Hepatic stellate cell (primary cell): ENCODE measurements around the gene CATSPERE.
"Not testable (repeated sequence)": the region's sequence is repeated elsewhere in the genome, so short reads cannot be mapped to it uniquely, and the experiment has no call there.

Experiments used
- DNase-seq: peaks from one replicate; pipeline ENCODE4 v3.0.0; 2011; ENCODE audit warnings: low spot score

Gene CATSPERE

GRCh38 chr1:244448279-244449036, 12.6 kb upstream of the CATSPERE start:
- peak; percentile 34 for DNase-seq

GRCh38 chr1:244449936-244450508, 11.1 kb upstream of the CATSPERE start:
- no peak for DNase-seq

- peak; percentile 50 for DNase-seq
Measured at GRCh38 chr1:244450597-244451538, 10.2 kb upstream of the CATSPERE start.

GRCh38 chr1:244451539-244451950, 9.5 kb upstream of the CATSPERE start, which contains the start of gene ADSS2:
Gene ADSS2, minus strand, starts transcription at chr1:244451909. Its CDS starts 92 bp downstream, at chr1:244451817.
- no peak for DNase-seq

GRCh38 chr1:244451951-244452795, 8.9 kb upstream of the CATSPERE start:
- peak; percentile 94 for DNase-seq

GRCh38 chr1:244454412-244454811, 6.7 kb upstream of the CATSPERE start:
- DNase-seq = no peak

- no peak for DNase-seq
Measured at GRCh38 chr1:244456586-244456985, 4.5 kb upstream of the CATSPERE start.

- DNase-seq = no peak
Measured at GRCh38 chr1:244458781-244459180, 2.3 kb upstream of the CATSPERE start.

- no peak for DNase-seq
Measured at GRCh38 chr1:244460197-244460596, 876 bp upstream of the CATSPERE start.

- no peak for DNase-seq
Measured at GRCh38 chr1:244466724-244467123, 5.7 kb downstream of the CATSPERE start.

- no peak for DNase-seq
Measured at GRCh38 chr1:244473059-244473605, 12.1 kb downstream of the CATSPERE start.

- DNase-seq = not testable (repeated sequence)
Measured at GRCh38 chr1:244484971-244485370, 23.9 kb downstream of the CATSPERE start.

- no peak for DNase-seq
Measured at GRCh38 chr1:244494653-244495052, 33.6 kb downstream of the CATSPERE start.

GRCh38 chr1:244496186-244496585, 35.1 kb downstream of the CATSPERE start:
- DNase-seq = no peak

- DNase-seq = no peak
Measured at GRCh38 chr1:244497805-244498204, 36.7 kb downstream of the CATSPERE start.

GRCh38 chr1:244499484-244499883, 38.4 kb downstream of the CATSPERE start:
- not testable (repeated sequence) for DNase-seq

GRCh38 chr1:244500515-244500914, 39.4 kb downstream of the CATSPERE start:
- not testable (repeated sequence) for DNase-seq

- no peak for DNase-seq
Measured at GRCh38 chr1:244502630-244503029, 41.6 kb downstream of the CATSPERE start.

GRCh38 chr1:244513493-244513892, 52.4 kb downstream of the CATSPERE start:
- DNase-seq = no peak

GRCh38 chr1:244515680-244516079, 54.6 kb downstream of the CATSPERE start:
- no peak for DNase-seq

GRCh38 chr1:244536316-244536715, 75.2 kb downstream of the CATSPERE start:
- no peak for DNase-seq
